Measurements from ENCODE around the gene PAPPA2.
"Not testable (repeated sequence)": the region's sequence is repeated elsewhere in the genome, so short reads cannot be mapped to it uniquely, and the experiment has no call there.

Gene PAPPA2

GRCh38 chr1:176605176-176605575, 142.2 kb downstream of the PAPPA2 start:
- DNase-seq: no peak

GRCh38 chr1:176609556-176610408, 146.8 kb downstream of the PAPPA2 start:
- DNase-seq: no peak

DNA sequence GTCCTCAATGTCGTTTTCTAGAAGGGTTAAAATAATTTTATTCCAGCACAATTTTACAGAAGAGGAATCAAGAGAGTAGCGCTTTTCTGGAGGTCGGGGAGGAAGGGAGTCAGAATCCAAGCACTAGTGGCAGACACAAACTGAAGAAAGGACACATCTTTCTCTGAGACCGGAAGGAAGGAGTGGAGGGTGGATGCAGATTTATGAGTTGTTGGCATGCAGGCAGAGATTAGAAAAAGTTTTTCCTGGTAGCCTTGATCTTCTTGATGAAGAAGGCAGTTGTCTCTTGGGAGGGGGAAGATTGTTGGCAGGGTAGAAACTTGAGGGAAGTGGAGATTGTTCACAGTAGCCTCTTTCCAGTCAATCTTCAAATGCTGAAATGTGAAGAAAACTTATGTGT, 149.8 kb downstream of the PAPPA2 start:
- no peak for DNase-seq

GRCh38 chr1:176617881-176618280, 154.9 kb downstream of the PAPPA2 start:
- DNase-seq: no peak

DNA sequence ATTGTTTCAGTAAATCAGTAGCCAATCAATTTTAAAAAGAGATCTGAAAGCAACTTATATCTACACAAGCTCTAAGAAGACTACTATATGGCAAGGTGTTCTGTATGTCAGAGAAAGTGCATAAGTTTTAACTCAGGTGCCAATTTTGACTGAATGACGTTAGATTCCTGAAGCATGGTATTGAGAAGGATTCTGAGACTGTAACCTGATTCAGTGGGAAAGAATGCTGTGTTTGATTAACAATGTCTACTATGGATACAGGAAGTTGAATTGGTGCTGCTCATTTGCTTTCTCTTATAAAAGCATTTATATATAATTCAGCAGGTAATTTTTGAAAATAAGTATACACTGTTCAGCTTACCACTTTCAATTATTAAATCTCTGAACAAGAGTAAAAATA, 156.3 kb downstream of the PAPPA2 start:
- DNase-seq: no peak

DNA sequence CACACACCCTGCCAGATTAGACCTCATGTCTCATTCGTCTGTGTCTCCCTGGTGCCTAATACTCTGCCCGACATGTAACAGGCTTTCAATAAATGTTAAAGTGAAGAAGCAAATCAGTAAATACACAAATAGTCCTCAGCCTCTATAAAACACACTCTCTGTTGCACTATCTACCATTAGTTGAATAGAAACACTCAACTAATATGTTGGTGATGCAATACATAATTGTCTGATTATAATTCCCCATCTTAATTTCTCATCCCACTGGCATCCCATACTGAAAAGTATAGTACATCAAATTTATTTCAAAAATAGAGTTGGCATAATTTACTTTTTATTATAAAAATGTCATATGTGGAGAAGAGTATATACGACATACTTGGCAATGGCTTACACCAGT, 162.4 kb downstream of the PAPPA2 start:
- DNase-seq: no peak

- DNase-seq: no peak
These were observed 163.6 kb downstream of the PAPPA2 start for GRCh38 chr1:176626572-176627061.

DNA sequence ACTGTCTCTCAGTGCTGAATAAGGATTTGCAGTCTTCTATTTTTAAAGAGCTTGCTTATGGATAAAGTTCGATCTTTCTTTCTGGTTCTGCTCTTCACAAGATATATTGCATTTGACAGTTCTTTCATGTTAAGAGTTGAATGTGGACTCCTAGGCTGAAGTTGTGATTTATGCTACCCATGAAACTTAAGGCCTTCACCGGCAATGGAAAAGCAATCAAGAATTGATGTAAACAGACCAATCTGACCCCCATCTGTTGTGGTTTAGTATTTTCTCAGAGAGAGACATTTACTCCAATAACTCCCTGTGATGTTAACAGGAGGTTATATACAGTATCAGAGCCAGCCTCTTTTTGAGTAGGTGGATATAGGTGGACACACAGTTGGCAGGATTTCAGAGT, 165.8 kb downstream of the PAPPA2 start:
- no peak for DNase-seq

DNA sequence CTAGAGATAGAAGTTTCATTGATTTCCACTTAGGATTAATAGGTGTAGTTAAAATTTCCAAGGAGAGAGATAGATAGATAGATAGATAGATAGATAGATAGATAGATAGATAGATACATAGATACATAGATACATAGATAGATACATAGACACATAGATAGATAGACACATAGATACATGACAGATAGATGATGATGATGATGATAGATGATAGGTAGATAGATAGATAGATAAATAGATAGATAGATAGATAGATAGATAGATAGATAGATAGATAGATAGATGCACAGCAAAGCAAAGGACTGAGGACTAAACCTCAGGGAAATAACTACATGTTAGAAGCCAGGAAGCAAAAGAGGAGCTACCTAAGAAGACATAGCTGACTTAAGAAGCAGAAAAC, 171.8 kb downstream of the PAPPA2 start:
- not testable (repeated sequence) for DNase-seq

DNA sequence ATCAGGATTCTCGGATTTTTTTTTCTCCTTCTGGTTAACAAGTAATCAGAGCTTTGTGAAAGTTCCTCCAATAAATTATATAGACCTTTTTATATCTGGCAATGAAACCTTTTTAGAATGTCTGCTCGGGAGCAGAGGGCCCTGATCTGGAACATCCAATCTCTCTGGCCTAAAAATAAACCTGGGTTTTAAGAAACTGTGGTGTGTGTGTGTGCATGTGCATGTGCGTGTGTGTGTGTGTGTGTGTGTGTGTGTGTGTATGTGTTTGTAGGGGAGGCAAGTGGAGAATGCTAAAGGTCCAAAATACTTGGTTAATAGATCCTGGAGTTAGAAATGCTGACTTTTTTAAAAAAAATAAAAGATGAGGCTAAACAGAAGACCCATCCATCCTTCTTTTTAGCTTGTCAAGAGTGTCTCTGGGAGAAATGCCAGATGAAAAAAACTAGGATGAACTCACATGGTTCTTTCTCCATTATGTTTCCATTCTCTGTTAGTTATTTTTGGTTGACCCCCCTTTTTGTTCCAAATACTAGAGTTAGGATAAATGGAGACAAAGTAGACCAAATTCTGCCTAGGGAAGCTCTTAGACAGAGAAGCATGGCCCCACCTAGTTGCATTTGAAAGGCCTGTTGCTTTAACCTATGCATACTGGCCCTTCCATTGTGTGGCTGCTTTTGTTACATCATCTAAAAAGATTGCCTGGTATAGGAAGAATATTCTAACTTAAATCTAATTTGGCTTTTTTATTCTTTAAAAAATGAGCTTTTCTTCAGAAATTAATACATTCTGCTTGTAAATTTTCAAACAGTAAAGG, 175.9 kb downstream of the PAPPA2 start:
- DNase-seq: no peak

- DNase-seq: no peak
These were observed 180.6 kb downstream of the PAPPA2 start for GRCh38 chr1:176643536-176643935.

GRCh38 chr1:176648556-176648955, 185.6 kb downstream of the PAPPA2 start:
- DNase-seq: no peak

DNA sequence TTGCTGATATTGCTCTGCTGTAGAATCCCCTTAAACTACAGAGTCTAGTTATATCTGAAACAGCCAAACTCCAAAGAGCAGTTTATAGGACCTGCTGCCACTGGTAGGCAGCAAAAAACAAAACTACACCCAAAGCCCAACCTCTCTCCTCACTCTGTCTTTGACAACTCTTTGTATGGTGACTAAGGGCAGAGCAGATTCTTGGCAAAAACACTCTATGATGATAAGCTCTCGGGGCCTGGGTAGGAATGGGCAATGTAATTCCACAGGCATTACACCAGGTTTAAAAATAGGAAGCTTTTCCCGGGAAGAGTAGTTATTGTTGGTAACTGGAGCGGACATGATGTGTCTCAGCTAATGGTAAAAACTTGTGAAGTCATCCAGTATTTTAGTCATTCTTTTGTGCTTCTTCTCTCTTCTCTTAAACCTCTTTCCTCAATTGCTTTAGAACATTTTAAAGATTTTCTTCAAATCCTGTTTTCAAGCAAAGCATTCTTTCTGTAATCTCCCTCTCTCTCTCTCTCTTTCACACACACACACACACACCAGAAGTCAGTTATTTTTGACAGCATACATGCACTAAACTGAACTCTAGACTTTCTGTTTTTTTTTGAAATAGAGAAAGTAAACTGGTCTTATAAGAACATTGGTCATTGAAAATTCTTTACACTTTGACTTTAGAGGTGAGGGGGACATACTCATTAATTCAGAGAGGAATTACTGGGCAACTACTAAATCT, 193.5 kb downstream of the PAPPA2 start:
- no peak for DNase-seq

DNA sequence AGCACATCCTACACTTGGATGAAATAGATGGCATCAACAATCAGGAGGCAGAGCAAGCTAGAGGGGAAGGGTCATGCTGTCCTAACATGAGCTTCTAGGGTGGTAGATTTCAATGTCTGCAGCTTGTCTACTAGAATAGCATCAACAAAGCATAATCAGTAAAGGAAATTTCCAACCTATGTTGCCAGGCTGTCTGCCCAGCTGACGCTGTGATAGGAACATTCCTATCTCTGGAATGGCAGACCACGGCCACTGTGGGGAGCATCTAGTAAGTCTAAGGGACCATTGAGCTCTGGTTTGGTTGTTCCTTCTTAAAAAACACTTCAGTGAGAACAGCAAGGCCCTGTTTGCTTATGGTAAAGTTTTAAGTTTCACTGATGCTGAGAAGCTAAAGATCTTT, 206.8 kb downstream of the PAPPA2 start:
- no peak for DNase-seq

DNA sequence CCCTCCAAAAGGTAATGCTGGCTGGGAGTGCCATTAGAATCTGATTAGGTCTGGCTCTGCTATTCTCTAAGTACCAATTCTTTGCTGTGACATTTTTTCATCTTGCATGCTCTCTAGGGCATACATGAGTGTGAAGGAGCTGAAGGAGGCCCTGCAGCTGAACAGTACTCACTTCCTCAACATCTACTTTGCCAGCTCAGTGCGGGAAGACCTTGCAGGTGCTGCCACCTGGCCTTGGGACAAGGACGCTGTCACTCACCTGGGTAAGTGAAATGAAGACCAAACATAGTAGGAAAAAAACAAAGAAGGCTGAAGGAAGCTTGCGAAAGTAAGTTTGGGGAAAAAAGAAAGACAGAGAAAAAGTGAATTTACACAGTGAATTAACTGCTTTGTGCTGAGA, 207.9 kb downstream of the PAPPA2 start:
- no peak for DNase-seq

DNA sequence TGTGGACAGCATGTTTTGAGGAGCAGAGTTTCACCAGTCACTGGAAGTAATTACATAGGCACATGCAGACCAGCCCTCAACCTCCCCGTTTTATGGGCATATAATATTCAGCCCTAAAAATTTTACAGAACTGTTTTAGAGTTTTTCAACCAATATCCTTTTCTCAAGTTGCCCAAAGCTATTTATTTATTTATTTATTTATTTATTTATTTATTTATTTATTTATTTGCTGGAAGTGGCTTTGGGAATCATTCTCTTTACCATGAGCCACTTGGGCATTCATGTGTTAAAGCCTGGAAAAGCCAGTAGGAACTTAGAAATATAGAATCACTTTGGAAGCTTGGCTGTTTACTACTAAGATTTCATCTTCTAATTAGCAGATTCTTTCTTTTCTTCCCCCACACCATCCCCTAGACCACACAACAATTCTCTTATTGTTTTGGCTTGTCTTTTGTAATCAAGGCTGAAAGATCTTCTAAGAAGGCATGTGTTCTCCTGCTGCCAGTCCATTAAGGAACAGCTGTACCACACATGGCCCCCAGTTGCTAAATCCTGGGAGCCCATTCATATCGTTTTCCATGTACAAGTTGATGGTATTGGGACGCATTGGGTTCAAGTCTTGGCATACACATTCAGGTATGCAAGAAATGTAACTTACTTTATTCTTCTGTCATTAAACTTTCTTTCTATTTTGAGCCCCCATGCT, 220.0 kb downstream of the PAPPA2 start:
- DNase-seq: no peak

GRCh38 chr1:176691251-176692228, 228.6 kb downstream of the PAPPA2 start:
- no peak for DNase-seq

DNA sequence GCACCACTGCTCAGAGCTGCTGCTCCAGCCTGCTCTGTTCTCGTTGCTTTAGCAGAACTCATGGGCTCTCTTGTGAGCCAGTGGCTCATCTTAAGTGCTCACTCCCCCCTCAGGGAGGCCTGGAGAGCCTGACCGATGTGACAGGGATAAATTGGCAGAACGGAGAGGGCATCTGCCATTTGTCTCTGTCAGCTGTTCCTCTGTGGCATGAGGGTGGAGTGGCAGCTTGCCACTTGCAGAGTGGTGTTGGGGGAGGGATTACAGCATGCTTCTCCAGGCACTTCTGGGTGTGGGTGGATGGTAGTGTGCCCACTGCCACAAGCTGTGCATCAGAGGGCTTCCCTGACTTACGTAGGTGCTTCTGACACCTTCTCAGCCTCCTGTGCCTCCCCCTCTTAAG, 229.5 kb downstream of the PAPPA2 start:
- DNase-seq: no peak

GRCh38 chr1:176692988-176693696, 230.2 kb downstream of the PAPPA2 start:
- no peak for DNase-seq

- no peak for DNase-seq
These were observed 230.8 kb downstream of the PAPPA2 start for GRCh38 chr1:176693697-176694329.
